Gastrocnemius medialis (tissue), 4 donors: Measurements from ENCODE around the gene IL1R1.

Experiments
- POLR2A ChIP-seq, 2 donors: fragments of 450-650 bp; IDR thresholded peaks; one replicate each; pipeline ENCODE4 v1.6.1; 2017; ENCODE audit warnings: antibody characterized with exemption in 2 of 2, mild to moderate bottlenecking in 2 of 2, moderate library complexity in 2 of 2
- TF ChIP-seq, protein P1 (sequence below), 5 experiments: fragments of 450-650 bp in 3 of 5; fragments of 200-600 bp in 2 of 5; sonication (generic) in 2 of 5; IDR thresholded peaks in 4 of 5; conservative IDR thresholded peaks in 1 of 5; 1 replicate in 4 of 5; 2 replicates in 1 of 5; pipeline ENCODE4 v1.5.1; 2016 to 2019; ENCODE audit warnings: antibody characterized with exemption in 5 of 5, mild to moderate bottlenecking in 3 of 5, moderate library complexity in 3 of 5

DNA sequence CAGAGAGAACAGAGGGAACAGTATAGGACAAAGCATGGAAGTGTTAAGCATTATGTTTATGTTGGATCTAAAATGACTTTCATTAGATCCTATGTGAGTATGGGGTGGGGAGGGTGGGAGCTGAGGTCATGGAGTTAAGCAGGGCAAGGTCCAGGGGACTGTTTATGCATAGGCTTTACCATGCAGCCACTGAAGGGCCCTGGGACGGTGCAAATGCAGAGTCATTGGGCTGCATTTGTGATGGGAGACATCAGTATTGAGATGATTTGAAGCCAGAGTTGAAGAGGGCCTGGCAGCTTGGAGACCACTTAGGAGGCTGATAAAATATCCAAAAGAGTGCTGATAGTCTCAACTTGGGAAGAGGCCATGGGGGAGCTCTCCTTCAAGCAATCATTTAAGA, 66.9 kb downstream of the IL1R1 start:
- TF ChIP-seq, protein P1, sequence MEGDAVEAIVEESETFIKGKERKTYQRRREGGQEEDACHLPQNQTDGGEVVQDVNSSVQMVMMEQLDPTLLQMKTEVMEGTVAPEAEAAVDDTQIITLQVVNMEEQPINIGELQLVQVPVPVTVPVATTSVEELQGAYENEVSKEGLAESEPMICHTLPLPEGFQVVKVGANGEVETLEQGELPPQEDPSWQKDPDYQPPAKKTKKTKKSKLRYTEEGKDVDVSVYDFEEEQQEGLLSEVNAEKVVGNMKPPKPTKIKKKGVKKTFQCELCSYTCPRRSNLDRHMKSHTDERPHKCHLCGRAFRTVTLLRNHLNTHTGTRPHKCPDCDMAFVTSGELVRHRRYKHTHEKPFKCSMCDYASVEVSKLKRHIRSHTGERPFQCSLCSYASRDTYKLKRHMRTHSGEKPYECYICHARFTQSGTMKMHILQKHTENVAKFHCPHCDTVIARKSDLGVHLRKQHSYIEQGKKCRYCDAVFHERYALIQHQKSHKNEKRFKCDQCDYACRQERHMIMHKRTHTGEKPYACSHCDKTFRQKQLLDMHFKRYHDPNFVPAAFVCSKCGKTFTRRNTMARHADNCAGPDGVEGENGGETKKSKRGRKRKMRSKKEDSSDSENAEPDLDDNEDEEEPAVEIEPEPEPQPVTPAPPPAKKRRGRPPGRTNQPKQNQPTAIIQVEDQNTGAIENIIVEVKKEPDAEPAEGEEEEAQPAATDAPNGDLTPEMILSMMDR (IDR thresholded peaks at IDR 0.05 in 4 of 5, conservative IDR thresholded peaks at IDR 0.05 in 1 of 5) = no peak
- no peak for TF ChIP-seq POLR2A (IDR thresholded peaks at IDR 0.05)
